NB4 (cell line): ENCODE results near the gene TBC1D2B.
"Not testable (repeated sequence)": the region's sequence is repeated elsewhere in the genome, so short reads cannot be mapped to it uniquely, and the experiment has no call there.

ENCODE experiments used
- DNase-seq: peaks from one replicate; pipeline ENCODE4 v3.0.0; 2010; ENCODE audit warnings: low read depth
- H3K4me3 ChIP-seq: one replicate; pipeline ENCODE4 v1.5.1; 2011; ENCODE audit warnings: mild to moderate bottlenecking, low read depth, low read length, moderate library complexity
- MYC ChIP-seq: IDR thresholded peaks from 2 replicates; pipeline ENCODE4 v1.6.1; 2011; ENCODE audit warnings: low read depth, low read length
- POLR2A ChIP-seq: IDR thresholded peaks from 2 replicates; pipeline ENCODE4 v1.6.1; 2011; ENCODE audit warnings: mild to moderate bottlenecking; ENCODE audit not compliant: insufficient read length; ENCODE audit errors: extremely low read depth
- TF ChIP-seq, protein P1 (sequence below): IDR thresholded peaks from 2 replicates; pipeline ENCODE4 v1.6.1; 2011; ENCODE audit warnings: low read depth, low read length
- TF ChIP-seq, protein P2 (sequence below): IDR thresholded peaks from one replicate; pipeline ENCODE4 v1.5.1; 2012; ENCODE audit warnings: low read depth, low read length

The TBC1D2B gene

DNA sequence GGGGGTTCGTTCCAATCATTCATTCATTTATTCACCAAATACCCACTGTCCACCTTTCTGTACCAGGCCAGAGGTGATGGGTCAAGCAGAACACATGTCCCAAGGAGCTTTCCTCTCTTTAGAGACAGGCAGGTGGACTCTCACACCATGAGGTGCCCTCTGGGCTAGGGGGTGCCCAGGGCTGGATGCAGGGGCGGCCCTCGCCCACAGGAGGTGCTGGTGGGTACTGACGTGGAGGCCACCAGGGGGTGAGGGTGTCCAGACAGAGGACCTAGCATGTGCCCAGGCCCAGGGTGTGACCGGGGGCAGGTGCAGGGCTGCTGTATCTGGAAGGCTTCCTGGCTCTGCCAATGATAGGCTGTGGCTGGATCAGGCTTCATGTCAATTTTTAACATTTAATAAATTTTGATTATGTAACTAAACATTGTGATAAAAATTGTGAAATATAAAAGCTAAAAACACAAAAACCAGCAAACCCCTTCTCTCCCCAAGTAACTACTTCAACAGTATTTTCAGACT, 124.5 kb downstream of the TBC1D2B start:
- H3K4me3 ChIP-seq, DNase-seq: not testable (repeated sequence)

DNA sequence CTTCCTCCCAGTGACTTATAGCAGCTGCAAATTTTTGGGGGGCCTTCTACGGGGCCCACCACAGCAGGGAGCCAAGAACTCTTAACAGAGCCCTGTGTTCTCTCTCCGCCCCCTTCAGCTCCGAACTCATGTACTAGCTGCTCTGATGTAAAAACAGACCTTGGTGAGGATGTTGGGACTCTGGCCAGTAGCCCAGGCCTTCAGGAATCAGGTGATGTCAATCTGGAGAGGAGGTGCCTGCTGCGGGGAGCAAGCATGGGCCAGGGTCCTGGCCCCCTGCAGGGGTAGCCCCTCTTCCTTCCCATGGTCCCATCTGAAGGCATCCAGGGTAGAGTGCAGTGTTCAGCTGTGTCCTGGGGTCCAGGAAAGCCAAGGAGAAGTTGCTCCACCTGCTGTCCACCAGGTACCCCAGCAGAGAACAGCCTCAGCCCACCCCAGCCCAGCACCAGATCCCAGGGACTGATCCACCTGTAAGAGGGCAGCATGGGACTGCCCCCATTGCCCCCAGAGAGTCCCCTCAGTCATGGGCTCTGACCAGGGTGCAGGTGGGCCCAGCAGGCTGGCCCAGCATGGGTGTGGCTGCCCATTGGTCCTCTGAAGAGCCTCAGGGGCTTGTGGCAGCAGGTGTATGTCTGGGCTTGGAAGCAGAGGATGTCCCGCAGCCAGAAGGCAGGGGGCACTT, 126.3 kb downstream of the TBC1D2B start:
- not testable (repeated sequence) for H3K4me3 ChIP-seq, DNase-seq

DNA sequence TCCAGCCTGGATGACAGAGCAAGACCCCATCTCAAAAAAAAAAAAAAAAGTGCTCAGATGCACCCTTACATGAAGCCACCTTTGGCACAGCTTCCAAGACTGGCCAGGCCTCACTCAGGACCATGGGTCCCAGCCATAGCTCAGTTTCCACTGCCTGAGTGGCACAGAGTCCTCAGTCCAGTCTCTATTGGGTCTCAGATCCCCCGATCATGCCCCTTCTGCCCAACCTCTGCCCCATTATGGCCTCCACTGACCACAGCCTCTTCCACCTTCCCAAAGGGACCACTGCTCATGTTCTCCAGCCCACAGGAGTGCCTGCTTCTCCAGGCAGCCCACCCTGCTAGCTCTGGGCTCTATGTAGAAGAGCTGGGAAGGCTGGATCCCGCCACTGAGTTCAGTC, 127.0 kb downstream of the TBC1D2B start:
- DNase-seq, H3K4me3 ChIP-seq: not testable (repeated sequence)

DNA sequence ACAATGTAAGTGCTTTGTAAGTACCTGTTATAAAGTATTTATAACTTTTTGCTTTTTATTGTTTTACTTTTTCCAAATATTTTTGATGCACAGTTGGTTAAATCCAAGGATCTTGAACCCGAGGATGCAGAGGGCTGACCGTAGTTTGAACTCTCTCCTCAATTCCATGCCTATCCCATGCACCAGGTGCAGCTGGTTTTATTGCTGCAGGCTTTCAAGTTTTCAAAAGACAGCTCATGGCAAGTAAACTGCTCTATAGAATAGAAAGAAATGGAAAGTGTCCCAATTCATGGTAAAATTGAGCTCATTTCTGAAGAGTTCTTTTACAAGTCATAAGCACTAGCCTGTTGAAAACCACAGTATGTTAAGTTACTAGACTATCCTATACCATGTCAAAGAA, 131.9 kb downstream of the TBC1D2B start:
- no peak overlapping the region for H3K4me3 ChIP-seq
- DNase-seq = no peak
- TF ChIP-seq, protein P1, sequence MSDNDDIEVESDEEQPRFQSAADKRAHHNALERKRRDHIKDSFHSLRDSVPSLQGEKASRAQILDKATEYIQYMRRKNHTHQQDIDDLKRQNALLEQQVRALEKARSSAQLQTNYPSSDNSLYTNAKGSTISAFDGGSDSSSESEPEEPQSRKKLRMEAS = no peak
- TF ChIP-seq, protein P2, sequence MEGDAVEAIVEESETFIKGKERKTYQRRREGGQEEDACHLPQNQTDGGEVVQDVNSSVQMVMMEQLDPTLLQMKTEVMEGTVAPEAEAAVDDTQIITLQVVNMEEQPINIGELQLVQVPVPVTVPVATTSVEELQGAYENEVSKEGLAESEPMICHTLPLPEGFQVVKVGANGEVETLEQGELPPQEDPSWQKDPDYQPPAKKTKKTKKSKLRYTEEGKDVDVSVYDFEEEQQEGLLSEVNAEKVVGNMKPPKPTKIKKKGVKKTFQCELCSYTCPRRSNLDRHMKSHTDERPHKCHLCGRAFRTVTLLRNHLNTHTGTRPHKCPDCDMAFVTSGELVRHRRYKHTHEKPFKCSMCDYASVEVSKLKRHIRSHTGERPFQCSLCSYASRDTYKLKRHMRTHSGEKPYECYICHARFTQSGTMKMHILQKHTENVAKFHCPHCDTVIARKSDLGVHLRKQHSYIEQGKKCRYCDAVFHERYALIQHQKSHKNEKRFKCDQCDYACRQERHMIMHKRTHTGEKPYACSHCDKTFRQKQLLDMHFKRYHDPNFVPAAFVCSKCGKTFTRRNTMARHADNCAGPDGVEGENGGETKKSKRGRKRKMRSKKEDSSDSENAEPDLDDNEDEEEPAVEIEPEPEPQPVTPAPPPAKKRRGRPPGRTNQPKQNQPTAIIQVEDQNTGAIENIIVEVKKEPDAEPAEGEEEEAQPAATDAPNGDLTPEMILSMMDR = no peak
- no peak for TF ChIP-seq MYC
- TF ChIP-seq POLR2A = no peak
